Measurements from ENCODE around the gene GTF3C5. TPM values are rescaled to one million over a fixed set of nuclear protein-coding genes. Genes with fewer than 3 reads are reported as not detected.
A peak's percentile ranks its signal among the peaks of the same experiment; 100 is the strongest.

GTF3C5 gene
- total and polyA plus RNA-seq, 9 of the 15 experiments (the other 6 are each of a cell fraction or from before 2014, with no cell fraction given), result 3.8 to 118 (median 83.7) TPM

DNA sequence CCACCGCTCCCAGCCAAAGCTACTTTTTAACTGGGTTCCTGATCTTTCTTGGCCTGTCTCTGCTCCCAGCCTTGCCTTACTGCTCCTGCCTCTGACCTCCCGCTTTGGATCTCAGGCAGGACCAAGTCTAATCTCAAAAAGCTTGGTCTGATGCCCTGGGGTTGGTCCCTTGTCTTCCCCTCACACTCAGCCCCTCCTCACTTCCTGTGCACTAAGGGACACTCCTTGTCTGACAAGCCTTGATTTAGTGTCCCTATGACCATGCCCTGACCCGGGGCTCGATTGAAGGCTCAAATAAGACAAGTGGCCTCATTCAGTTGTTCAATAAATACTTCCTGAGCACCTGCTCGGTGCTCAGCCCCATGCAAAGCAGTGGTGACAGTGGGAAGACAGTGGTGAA, 3.7 kb upstream of the GTF3C5 start (continued):
- TF ChIP-seq, protein P1, sequence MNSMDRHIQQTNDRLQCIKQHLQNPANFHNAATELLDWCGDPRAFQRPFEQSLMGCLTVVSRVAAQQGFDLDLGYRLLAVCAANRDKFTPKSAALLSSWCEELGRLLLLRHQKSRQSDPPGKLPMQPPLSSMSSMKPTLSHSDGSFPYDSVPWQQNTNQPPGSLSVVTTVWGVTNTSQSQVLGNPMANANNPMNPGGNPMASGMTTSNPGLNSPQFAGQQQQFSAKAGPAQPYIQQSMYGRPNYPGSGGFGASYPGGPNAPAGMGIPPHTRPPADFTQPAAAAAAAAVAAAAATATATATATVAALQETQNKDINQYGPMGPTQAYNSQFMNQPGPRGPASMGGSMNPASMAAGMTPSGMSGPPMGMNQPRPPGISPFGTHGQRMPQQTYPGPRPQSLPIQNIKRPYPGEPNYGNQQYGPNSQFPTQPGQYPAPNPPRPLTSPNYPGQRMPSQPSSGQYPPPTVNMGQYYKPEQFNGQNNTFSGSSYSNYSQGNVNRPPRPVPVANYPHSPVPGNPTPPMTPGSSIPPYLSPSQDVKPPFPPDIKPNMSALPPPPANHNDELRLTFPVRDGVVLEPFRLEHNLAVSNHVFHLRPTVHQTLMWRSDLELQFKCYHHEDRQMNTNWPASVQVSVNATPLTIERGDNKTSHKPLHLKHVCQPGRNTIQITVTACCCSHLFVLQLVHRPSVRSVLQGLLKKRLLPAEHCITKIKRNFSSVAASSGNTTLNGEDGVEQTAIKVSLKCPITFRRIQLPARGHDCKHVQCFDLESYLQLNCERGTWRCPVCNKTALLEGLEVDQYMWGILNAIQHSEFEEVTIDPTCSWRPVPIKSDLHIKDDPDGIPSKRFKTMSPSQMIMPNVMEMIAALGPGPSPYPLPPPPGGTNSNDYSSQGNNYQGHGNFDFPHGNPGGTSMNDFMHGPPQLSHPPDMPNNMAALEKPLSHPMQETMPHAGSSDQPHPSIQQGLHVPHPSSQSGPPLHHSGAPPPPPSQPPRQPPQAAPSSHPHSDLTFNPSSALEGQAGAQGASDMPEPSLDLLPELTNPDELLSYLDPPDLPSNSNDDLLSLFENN (IDR thresholded peaks at IDR 0.05; ENCODE audit: low read depth in 2 of 2, low read length in 2 of 2), result no peak
- TF ChIP-seq SREBF2 (CRISPR knock-in tag; IDR thresholded peaks at IDR 0.05) (no peak), ARID1B (IDR thresholded peaks at IDR 0.05) (0 out of 2 replicates have a peak, but pooled peaks have one; percentile 37), HOXB6 (CRISPR knock-in tag; IDR thresholded peaks at IDR 0.05; ENCODE audit: borderline replicate concordance) (no peak), THRAP3 (IDR thresholded peaks at IDR 0.05; ENCODE audit: borderline replicate concordance) (no peak), ZNF124 (CRISPR knock-in tag; IDR thresholded peaks at IDR 0.05) (no peak), KHSRP (IDR thresholded peaks at IDR 0.05) (no peak)
- TF ChIP-seq, protein P2, sequence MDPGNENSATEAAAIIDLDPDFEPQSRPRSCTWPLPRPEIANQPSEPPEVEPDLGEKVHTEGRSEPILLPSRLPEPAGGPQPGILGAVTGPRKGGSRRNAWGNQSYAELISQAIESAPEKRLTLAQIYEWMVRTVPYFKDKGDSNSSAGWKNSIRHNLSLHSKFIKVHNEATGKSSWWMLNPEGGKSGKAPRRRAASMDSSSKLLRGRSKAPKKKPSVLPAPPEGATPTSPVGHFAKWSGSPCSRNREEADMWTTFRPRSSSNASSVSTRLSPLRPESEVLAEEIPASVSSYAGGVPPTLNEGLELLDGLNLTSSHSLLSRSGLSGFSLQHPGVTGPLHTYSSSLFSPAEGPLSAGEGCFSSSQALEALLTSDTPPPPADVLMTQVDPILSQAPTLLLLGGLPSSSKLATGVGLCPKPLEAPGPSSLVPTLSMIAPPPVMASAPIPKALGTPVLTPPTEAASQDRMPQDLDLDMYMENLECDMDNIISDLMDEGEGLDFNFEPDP (CRISPR knock-in tag; IDR thresholded peaks at IDR 0.05), result no peak
- TF ChIP-seq, protein P3, sequence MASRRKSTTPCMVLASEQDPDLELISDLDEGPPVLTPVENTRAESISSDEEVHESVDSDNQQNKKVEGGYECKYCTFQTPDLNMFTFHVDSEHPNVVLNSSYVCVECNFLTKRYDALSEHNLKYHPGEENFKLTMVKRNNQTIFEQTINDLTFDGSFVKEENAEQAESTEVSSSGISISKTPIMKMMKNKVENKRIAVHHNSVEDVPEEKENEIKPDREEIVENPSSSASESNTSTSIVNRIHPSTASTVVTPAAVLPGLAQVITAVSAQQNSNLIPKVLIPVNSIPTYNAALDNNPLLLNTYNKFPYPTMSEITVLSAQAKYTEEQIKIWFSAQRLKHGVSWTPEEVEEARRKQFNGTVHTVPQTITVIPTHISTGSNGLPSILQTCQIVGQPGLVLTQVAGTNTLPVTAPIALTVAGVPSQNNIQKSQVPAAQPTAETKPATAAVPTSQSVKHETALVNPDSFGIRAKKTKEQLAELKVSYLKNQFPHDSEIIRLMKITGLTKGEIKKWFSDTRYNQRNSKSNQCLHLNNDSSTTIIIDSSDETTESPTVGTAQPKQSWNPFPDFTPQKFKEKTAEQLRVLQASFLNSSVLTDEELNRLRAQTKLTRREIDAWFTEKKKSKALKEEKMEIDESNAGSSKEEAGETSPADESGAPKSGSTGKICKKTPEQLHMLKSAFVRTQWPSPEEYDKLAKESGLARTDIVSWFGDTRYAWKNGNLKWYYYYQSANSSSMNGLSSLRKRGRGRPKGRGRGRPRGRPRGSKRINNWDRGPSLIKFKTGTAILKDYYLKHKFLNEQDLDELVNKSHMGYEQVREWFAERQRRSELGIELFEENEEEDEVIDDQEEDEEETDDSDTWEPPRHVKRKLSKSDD (conservative IDR thresholded peaks at IDR 0.05; ENCODE audit: low read length), result no peak
- TF ChIP-seq, protein P4, sequence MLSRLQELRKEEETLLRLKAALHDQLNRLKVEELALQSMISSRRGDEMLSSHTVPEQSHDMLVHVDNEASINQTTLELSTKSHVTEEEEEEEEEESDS (CRISPR knock-in tag; IDR thresholded peaks at IDR 0.05), result no peak
- TF ChIP-seq, protein P5, sequence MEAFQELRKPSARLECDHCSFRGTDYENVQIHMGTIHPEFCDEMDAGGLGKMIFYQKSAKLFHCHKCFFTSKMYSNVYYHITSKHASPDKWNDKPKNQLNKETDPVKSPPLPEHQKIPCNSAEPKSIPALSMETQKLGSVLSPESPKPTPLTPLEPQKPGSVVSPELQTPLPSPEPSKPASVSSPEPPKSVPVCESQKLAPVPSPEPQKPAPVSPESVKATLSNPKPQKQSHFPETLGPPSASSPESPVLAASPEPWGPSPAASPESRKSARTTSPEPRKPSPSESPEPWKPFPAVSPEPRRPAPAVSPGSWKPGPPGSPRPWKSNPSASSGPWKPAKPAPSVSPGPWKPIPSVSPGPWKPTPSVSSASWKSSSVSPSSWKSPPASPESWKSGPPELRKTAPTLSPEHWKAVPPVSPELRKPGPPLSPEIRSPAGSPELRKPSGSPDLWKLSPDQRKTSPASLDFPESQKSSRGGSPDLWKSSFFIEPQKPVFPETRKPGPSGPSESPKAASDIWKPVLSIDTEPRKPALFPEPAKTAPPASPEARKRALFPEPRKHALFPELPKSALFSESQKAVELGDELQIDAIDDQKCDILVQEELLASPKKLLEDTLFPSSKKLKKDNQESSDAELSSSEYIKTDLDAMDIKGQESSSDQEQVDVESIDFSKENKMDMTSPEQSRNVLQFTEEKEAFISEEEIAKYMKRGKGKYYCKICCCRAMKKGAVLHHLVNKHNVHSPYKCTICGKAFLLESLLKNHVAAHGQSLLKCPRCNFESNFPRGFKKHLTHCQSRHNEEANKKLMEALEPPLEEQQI (IDR thresholded peaks at IDR 0.05), result no peak
